Motor neuron (in vitro differentiated cells): ENCODE data around the gene LILRA6. TPM values are rescaled to one million over a fixed set of nuclear protein-coding genes. Genes with fewer than 3 reads are reported as not detected.
"Not testable (repeated sequence)": the region's sequence is repeated elsewhere in the genome, so short reads cannot be mapped to it uniquely, and the experiment has no call there.

Source experiments
- ATAC-seq, 8 experiments: fragments of 200-7000 bp; cut with Tn5 transposase; replicated peaks in 6 of 8; 2 replicates each; pipeline ENCODE4 v1.8.0; 2021; ENCODE audit warnings: mild to moderate bottlenecking in 8 of 8, moderate library complexity in 8 of 8
- H3K27ac ChIP-seq, 2 donors: fragments of 250-450 bp; sonication (Bioruptor Pico); 2 replicates each; pipeline ENCODE4 v1.9.0; 2021; ENCODE audit warnings: antibody characterized with exemption in 2 of 2, mild to moderate bottlenecking in 2 of 2, moderate library complexity in 1 of 2
- H3K4me1 ChIP-seq, 2 donors: fragments of 250-450 bp; sonication (Bioruptor Pico); replicated peaks in 1 of 2; 2 replicates each; pipeline ENCODE4 v1.6.1; 2021; ENCODE audit warnings: antibody characterized with exemption in 2 of 2, mild to moderate bottlenecking in 2 of 2, moderate library complexity in 1 of 2
- H3K4me3 ChIP-seq, 5 donors: fragments of 250-450 bp; sonication (Bioruptor Pico); 2 replicates each; pipeline ENCODE4 v1.9.0; 2021; ENCODE audit warnings: antibody characterized with exemption in 5 of 5, mild to moderate bottlenecking in 5 of 5, moderate library complexity in 4 of 5
- WGBS, 10 experiments: fragments of 450-650 bp; shearing (Covaris generic); methylation state at CpG; one replicate each; pipeline ENCODE4 v1.0.0; 2022; 5-methylcytosine and 5-hydroxymethylcytosine counted together
- in situ Hi-C, 9 experiments: fragments of 400-800 bp; cut with MboI; loops; one replicate each; pipeline ENCODE4 v1.15.0; 2021; ENCODE audit warnings: low sequenced_read_pairs in 9 of 9, low pct_unique_long_range_greater_than_20kb in 2 of 9; ENCODE audit not compliant: unreplicated experiment in 9 of 9
- total RNA-seq, 8 experiments: library from RNA; unstranded; fragments of 300-600 nt; gene quantifications; 2 replicates each; pipeline versions ENCODE4 v1.2.3 to v1.2.4, GENCODE V29; 2022

LILRA6 gene
- total RNA-seq, 8 experiments from 2014 or later = 0.05 to 0.56 (median 0.27) TPM; not detected in 1

DNA sequence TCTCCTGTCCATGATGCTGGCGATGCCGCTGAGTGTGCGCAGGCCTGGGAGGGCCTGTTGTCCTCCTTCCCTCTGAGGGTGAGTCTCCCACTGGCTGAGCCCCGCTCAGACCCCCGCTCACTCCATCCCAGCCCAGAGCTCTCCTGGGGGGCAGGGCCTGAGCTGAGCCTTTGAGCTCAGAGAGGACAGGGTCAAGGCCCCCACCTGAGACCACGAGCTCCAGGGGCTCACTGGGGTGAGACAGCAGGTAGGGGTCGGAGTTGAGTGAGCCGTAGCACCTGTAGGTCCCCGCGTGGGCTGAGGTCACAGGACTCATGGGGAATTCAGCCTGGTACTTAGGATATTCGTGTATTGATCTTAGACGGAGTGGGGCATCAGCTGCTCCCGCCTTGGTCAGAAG is 35.5 kb upstream of the LILRA6 start:
- H3K4me1 ChIP-seq, H3K4me3 ChIP-seq, ATAC-seq, in situ Hi-C loops, H3K27ac ChIP-seq: not testable (repeated sequence)
- WGBS, 10 experiments = 7 to 80% methylated on average over 1 to 3 of the region's 13 CpGs; no CpG with 5 or more reads in 8 of the 10 experiments

GRCh38 chr19:54277111-54277615 is 34.6 kb upstream of the LILRA6 start:
- H3K27ac ChIP-seq, ATAC-seq, in situ Hi-C loops, H3K4me1 ChIP-seq, H3K4me3 ChIP-seq: not testable (repeated sequence)
- 60 to 87% methylated on average over 1 to 3 of the region's 15 CpGs; no CpG with 5 or more reads in 8 of the 10 experiments for WGBS, 10 experiments

GRCh38 chr19:54275951-54276350 is 33.4 kb upstream of the LILRA6 start:
- WGBS, 10 experiments = 17 to 20% methylated on average over 1 of the region's 9 CpGs; no CpG with 5 or more reads in 8 of the 10 experiments
- Histone ChIP-seq H3K4me1 (no peaks in the 10 kb centered on the region), H3K4me3 (no peak overlapping the region), H3K27ac (no peak overlapping the region)
- in situ Hi-C loops = no loop called here
- ATAC-seq = no peak

DNA sequence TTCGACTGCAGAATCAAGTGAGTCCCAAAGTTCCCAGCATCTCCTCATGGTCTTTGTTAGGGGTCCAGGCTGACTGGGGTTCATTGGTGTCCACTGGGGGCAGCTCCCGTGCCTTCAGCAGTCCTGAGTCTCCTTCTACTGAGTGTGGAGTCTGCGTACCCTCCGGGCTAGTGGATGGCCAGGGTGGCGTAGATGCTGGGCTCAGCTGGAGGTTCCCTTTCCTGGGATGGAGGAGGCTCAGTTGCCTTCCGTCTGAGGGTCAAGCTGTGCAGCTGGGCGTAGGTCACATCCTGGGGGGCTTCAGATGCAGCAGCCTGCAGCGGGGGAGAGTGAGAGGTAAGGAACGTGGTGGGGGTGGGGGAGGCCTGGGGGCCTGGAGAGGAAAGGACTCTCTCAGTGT is 31.9 kb upstream of the LILRA6 start:
- ATAC-seq = peak in 1 of 8 experiments; percentile 48
- H3K27ac ChIP-seq, H3K4me1 ChIP-seq, in situ Hi-C loops, H3K4me3 ChIP-seq: not testable (repeated sequence)
- WGBS, 10 experiments = 0 to 100% (median 70%) methylated on average over 1 to 2 of the region's 9 CpGs; no CpG with 5 or more reads in 2 of the 10 experiments

DNA sequence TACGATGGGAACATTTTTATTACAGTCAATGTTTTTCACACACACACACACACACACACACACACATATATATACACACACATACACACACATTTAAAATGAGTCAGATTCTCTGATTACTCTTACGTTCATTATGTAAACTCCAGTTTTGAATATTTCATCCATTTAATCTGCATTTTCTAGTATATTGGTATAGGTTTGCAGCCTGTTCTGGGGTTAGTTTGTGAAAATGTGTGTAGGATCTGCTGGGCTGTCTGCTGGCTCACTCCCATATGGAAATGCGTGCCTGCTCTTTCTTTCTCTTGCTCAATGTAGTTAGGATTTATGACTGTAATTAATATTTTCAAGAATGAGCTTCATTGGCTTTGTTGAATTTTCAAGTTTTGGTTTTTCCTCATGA is 31.2 kb upstream of the LILRA6 start:
- no peak overlapping the region for H3K27ac ChIP-seq
- 0 to 90% (median 60%) methylated on average over 1 to 3 of the region's 3 CpGs; no CpG with 5 or more reads in 1 of the 10 experiments for WGBS, 10 experiments
- peak in 3 of 8 experiments; percentile 36 to 89 (median 67) for ATAC-seq
- in situ Hi-C loops = no loop called here
- no peak overlapping the region for H3K4me3 ChIP-seq
- no peaks in the 10 kb centered on the region for H3K4me1 ChIP-seq

- ATAC-seq, H3K4me3 ChIP-seq, in situ Hi-C loops, H3K27ac ChIP-seq, H3K4me1 ChIP-seq: not testable (repeated sequence)
- 0% methylated on average over 1 of the region's 5 CpGs; no CpG with 5 or more reads in 9 of the 10 experiments for WGBS, 10 experiments
These were observed 29.6 kb upstream of the LILRA6 start for GRCh38 chr19:54272181-54272580.

DNA sequence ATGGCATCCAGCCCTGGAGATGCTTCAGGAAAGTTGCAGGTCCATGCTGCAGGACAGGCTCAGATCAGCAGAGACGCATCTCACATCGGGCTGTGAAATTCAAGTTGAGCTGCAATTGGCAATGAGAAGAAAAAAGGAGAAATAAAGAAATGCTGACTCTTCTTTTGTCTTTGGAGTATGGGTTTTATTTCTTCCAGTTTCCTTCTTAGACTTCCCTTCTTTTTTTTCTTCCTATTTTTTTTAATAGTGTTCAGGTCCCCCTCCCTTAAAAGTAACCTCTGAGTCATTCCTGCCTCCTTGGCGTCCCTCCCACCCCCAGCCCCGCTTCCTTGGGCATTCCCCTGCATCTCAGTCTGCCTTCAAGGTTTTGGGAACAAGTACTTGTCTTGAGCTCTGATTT is 29.0 kb upstream of the LILRA6 start:
- H3K4me3 ChIP-seq, H3K27ac ChIP-seq, in situ Hi-C loops, H3K4me1 ChIP-seq, ATAC-seq: not testable (repeated sequence)
- no CpG with 5 or more reads among the region's 4 CpGs for WGBS, 10 experiments

DNA sequence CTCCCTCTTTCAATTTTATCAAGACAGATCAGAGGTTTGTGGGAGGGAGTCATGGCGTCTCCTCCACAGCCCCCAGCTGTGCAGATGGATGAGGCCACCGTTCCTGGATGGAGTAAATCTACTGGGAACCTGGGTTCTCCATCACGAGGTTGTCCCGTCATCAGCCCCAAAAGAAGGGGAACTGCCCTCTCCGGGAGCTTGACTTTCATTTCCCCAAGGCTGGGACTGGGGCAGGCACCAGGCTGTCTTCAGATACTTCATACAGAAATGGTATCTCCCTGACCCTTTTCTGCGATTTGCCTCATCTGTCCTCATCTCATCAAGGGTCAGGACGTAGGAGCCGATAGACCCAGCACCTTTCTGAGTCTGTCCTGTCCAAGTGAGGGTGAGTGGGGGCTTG is 28.5 kb upstream of the LILRA6 start:
- Histone ChIP-seq H3K27ac (no peak overlapping the region), H3K4me3 (no peak overlapping the region), H3K4me1 (no peaks in the 10 kb centered on the region)
- ATAC-seq = no peak
- WGBS, 10 experiments = 20 to 87% (median 60%) methylated on average over 1 to 3 of the region's 8 CpGs; no CpG with 5 or more reads in 7 of the 10 experiments
- in situ Hi-C loops = no loop called here

- WGBS, 10 experiments = 0 to 58% (median 20%) methylated on average over 1 to 2 of the region's 2 CpGs; no CpG with 5 or more reads in 1 of the 10 experiments
- Histone ChIP-seq H3K27ac (no peak overlapping the region), H3K4me3 (no peak overlapping the region), H3K4me1 (no peaks in the 10 kb centered on the region)
- in situ Hi-C loops = no loop called here
- ATAC-seq = no peak
These were observed 26.3 kb upstream of the LILRA6 start for GRCh38 chr19:54268936-54269335.

GRCh38 chr19:54266133-54266532 is 23.5 kb upstream of the LILRA6 start:
- Histone ChIP-seq H3K27ac (no peak overlapping the region), H3K4me3 (no peak overlapping the region), H3K4me1 (no peaks in the 10 kb centered on the region)
- in situ Hi-C loops = no loop called here
- ATAC-seq = peak in 5 of 8 experiments; percentile 40 to 91 (median 65)
- WGBS, 10 experiments = 0 to 13% (median 3%) methylated on average over 1 to 4 of the region's 6 CpGs; no CpG with 5 or more reads in 2 of the 10 experiments

- Histone ChIP-seq H3K27ac (no peak overlapping the region), H3K4me1 (no peaks in the 10 kb centered on the region), H3K4me3 (no peak overlapping the region)
- ATAC-seq = no peak
- no CpG with 5 or more reads among the region's 2 CpGs for WGBS, 10 experiments
- in situ Hi-C loops = no loop called here
These were observed 19.9 kb upstream of the LILRA6 start for GRCh38 chr19:54262470-54262869.

DNA sequence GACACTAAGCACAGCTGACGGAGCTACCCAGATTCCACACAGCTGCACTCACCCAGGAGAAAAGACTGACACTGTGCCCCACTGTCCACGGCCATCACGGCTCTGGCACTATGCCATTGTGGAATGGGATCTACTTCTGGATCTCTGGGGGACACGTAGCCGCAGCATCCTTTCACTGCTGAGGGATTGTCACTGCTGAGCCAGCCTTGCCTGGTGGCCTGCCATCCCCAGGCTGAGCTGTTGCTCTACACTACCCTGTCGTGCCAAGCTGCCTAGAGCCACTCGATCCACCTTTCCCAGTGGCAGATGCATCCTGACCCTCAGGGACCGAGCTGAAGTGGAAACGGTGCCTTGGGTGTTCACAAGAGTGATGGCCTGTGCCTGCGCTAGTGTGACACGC is 19.5 kb upstream of the LILRA6 start:
- Histone ChIP-seq H3K4me1 (no peaks in the 10 kb centered on the region), H3K4me3 (no peak overlapping the region), H3K27ac (no peak overlapping the region)
- 49 to 100% (median 77%) methylated on average over 1 to 7 of the region's 11 CpGs; no CpG with 5 or more reads in 4 of the 10 experiments for WGBS, 10 experiments
- in situ Hi-C loops = no loop called here
- no peak for ATAC-seq

DNA sequence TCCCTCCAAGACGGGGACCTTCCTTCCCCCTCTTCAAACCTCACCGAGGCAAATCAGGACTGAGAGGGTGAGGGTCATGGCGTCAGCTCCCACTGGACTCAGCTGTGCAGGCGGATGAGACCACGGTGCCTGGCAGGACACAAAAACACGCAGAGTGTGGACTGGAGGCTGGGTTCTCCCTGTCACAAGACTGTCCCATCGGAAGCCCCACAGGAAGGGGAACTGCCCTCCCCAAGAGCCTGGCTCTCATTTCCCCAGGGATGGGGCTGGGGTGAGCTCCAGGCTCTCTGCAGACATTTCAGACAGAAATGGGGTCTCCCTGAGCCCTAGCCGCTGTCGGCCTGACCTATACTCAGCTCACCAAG is 14.5 kb upstream of the LILRA6 start, which contains the start of gene LILRB5:
Gene LILRB5, minus strand, starts transcription at position 158 of the 365 bp plus-strand sequence. Its CDS starts 80 bp downstream, at position 78.
- in situ Hi-C loops = no loop called here
- 25 to 80% (median 64%) methylated on average over 1 to 7 of the region's 9 CpGs; no CpG with 5 or more reads in 6 of the 10 experiments for WGBS, 10 experiments
- H3K27ac ChIP-seq = no peak within 1 kb of the TSS
- ATAC-seq = no peak
- no peak within 1 kb of the TSS for H3K4me3 ChIP-seq
- H3K4me1 ChIP-seq = no peaks in the 10 kb centered on the region
